ENCODE results near the gene C11orf98.
"Not testable (repeated sequence)": the region's sequence is repeated elsewhere in the genome, so short reads cannot be mapped to it uniquely, and the experiment has no call there.

Gene C11orf98

GRCh38 chr11:62687508-62688396 lies 22.7 kb upstream of the C11orf98 start:
- no peak for DNase-seq (ENCODE audit: low read depth in 2 of 2, low spot score in 1 of 2)

GRCh38 chr11:62682518-62682917 lies 17.5 kb upstream of the C11orf98 start:
- no peak for DNase-seq (ENCODE audit: low read depth in 2 of 2, low spot score in 1 of 2)

- DNase-seq (ENCODE audit: low read depth in 2 of 2, low spot score in 1 of 2): no peak
These were observed 15.8 kb upstream of the C11orf98 start for GRCh38 chr11:62680825-62681240.

- peak; percentile 67 to 69 for DNase-seq (ENCODE audit: low read depth in 2 of 2, low spot score in 1 of 2)
These were observed 14.0 kb upstream of the C11orf98 start, which contains the start of gene UBXN1 for GRCh38 chr11:62678770-62679696. Gene UBXN1, minus strand, starts transcription at chr11:62679073. Its CDS starts 150 bp downstream, at chr11:62678923.

GRCh38 chr11:62678433-62678769 lies 13.4 kb upstream of the C11orf98 start:
- no peak for DNase-seq (ENCODE audit: low read depth in 2 of 2, low spot score in 1 of 2)

- no peak for DNase-seq (ENCODE audit: low read depth in 2 of 2, low spot score in 1 of 2)
These were observed 12.7 kb upstream of the C11orf98 start for GRCh38 chr11:62677714-62678113.

GRCh38 chr11:62677156-62677555 lies 12.1 kb upstream of the C11orf98 start:
- no peak for DNase-seq (ENCODE audit: low read depth in 2 of 2, low spot score in 1 of 2)

GRCh38 chr11:62676698-62677097 lies 11.7 kb upstream of the C11orf98 start:
- DNase-seq (ENCODE audit: low read depth in 2 of 2, low spot score in 1 of 2): no peak

- DNase-seq (ENCODE audit: low read depth in 2 of 2, low spot score in 1 of 2): not testable (repeated sequence)
These were observed 10.4 kb upstream of the C11orf98 start for GRCh38 chr11:62675415-62675814.

GRCh38 chr11:62673196-62673525 lies 8.2 kb upstream of the C11orf98 start:
- DNase-seq (ENCODE audit: low read depth in 2 of 2, low spot score in 1 of 2): no peak

GRCh38 chr11:62671608-62672389 lies 6.8 kb upstream of the C11orf98 start, which contains the start of the genes LBHD1 and UQCC3:
Gene LBHD1, minus strand, starts transcription at chr11:62672267. Its CDS starts 2,236 bp downstream, at chr11:62670031.
Gene UQCC3, plus strand, starts transcription at chr11:62671673. Its CDS starts 73 bp downstream, at chr11:62671746.
- DNase-seq (ENCODE audit: low read depth in 2 of 2, low spot score in 1 of 2): peak; percentile 32 to 41

GRCh38 chr11:62671236-62671607 lies 6.2 kb upstream of the C11orf98 start:
- no peak for DNase-seq (ENCODE audit: low read depth in 2 of 2, low spot score in 1 of 2)

- no peak for DNase-seq (ENCODE audit: low read depth in 2 of 2, low spot score in 1 of 2)
These were observed 4.6 kb upstream of the C11orf98 start for GRCh38 chr11:62669420-62670161.

GRCh38 chr11:62667460-62667859 lies 2.5 kb upstream of the C11orf98 start:
- DNase-seq (ENCODE audit: low read depth in 2 of 2, low spot score in 1 of 2): no peak

GRCh38 chr11:62666259-62666926 lies 1.4 kb upstream of the C11orf98 start:
- no peak for DNase-seq (ENCODE audit: low read depth in 2 of 2, low spot score in 1 of 2)

GRCh38 chr11:62665599-62666258 lies 719 bp upstream of the C11orf98 start:
- peak; percentile 17 to 45 for DNase-seq (ENCODE audit: low read depth in 2 of 2, low spot score in 1 of 2)

GRCh38 chr11:62664405-62665074 lies 470 bp downstream of the C11orf98 start:
- DNase-seq (ENCODE audit: low read depth in 2 of 2, low spot score in 1 of 2): peak in 1 of 2 donors; percentile 21

- no peak for DNase-seq (ENCODE audit: low read depth in 2 of 2, low spot score in 1 of 2)
These were observed 8.1 kb downstream of the C11orf98 start for GRCh38 chr11:62656796-62657429.
